ENCODE data around the gene CAPN13.

The CAPN13 gene

GRCh38 chr2:30683236-30683956 is 123.8 kb downstream of the CAPN13 start:
- no peak for DNase-seq (ENCODE audit: low read depth)

GRCh38 chr2:30681022-30681421 is 126.2 kb downstream of the CAPN13 start:
- no peak for DNase-seq (ENCODE audit: low read depth)

GRCh38 chr2:30680121-30680520 is 127.1 kb downstream of the CAPN13 start:
- DNase-seq (ENCODE audit: low read depth): no peak

GRCh38 chr2:30679426-30680088 is 127.7 kb downstream of the CAPN13 start:
- DNase-seq (ENCODE audit: low read depth): no peak

- no peak for DNase-seq (ENCODE audit: low read depth)
These were observed 128.7 kb downstream of the CAPN13 start for GRCh38 chr2:30678410-30679137.

GRCh38 chr2:30677861-30678385 is 129.3 kb downstream of the CAPN13 start:
- DNase-seq (ENCODE audit: low read depth): no peak

- no peak for DNase-seq (ENCODE audit: low read depth)
These were observed 130.0 kb downstream of the CAPN13 start for GRCh38 chr2:30677231-30677630.

- DNase-seq (ENCODE audit: low read depth): no peak
These were observed 131.5 kb downstream of the CAPN13 start for GRCh38 chr2:30675758-30676157.

GRCh38 chr2:30673127-30673526 is 134.1 kb downstream of the CAPN13 start:
- DNase-seq (ENCODE audit: low read depth): no peak
